GM12801 (cell line): ENCODE results near the gene CLIC5.

Source experiments
- CTCF ChIP-seq: IDR thresholded peaks from one replicate; pipeline ENCODE4 v1.5.1; 2011; ENCODE audit warnings: control low read depth; ENCODE audit not compliant: insufficient read length; ENCODE audit errors: extremely low read depth

The CLIC5 gene

GRCh38 chr6:45836984-45837383 lies 178.7 kb downstream of the CLIC5 start:
- no peak for TF ChIP-seq CTCF

DNA sequence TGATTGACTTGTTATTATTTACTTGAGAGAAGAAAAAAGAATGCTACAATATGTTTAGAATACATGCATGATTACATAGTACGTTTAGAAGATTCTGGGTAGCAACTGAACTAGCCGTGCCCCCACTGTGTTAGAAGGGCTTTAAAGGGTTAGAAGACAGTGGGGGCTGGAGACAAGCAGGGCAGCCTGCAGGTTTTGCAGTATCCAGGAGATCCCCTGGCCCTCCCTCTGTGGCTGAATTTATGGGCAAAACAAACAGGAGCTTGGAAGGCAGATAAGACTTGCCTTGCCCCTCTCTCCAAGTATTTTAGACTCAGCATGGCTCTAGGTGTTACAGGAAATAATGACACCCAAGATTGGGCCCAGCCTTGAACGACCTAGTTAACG lies 179.2 kb downstream of the CLIC5 start:
- TF ChIP-seq CTCF = no peak

GRCh38 chr6:45835721-45836437 lies 179.8 kb downstream of the CLIC5 start:
- TF ChIP-seq CTCF = no peak

GRCh38 chr6:45832063-45832462 lies 183.6 kb downstream of the CLIC5 start:
- TF ChIP-seq CTCF = no peak
